CD4-positive, alpha-beta T cell treated with Interleukin-21 for 1 hour (primary cell): ENCODE data around the gene HEBP1.
A peak's percentile ranks its signal among the peaks of the same experiment; 100 is the strongest.
"Not testable (repeated sequence)": the region's sequence is repeated elsewhere in the genome, so short reads cannot be mapped to it uniquely, and the experiment has no call there.

Experiments
- DNase-seq: peaks from one replicate; pipeline ENCODE4 v3.0.0-alpha.2; 2020

HEBP1 gene, protein sequence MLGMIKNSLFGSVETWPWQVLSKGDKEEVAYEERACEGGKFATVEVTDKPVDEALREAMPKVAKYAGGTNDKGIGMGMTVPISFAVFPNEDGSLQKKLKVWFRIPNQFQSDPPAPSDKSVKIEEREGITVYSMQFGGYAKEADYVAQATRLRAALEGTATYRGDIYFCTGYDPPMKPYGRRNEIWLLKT

DNA sequence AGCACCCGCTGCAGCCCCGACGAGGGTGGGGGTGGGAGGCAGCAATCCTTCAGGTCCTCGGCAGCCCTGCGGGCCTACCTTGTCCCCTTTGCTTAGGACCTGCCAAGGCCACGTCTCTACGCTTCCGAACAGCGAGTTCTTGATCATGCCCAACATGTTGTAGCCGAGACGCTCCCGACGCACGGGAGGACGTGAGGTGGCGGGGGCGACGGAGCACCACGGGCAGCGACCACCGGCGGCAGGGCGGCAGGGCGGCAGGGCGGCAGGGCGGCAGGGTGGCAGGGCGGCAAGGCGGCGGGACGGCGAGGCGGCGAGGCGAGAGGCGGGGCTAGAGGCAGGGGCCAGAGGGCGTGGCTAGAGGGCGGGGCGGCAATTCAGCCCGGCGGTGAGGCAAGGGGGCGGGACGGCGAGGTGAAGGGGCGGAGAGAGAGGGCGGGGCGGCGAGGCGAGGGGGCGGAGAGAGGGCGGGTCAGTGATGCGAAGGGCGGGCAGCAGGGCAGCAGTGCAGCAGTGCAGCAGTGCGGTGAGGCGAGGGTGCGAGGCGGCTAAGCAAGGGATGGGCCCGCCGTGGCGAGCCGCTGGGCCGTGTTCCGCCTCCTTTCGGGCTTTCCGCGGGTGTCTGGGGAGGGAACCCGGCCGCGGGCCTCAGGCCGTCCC, at the start of gene HEBP1:
Gene HEBP1, minus strand, starts transcription at position 307 of the 657 bp plus-strand sequence. Its CDS starts 151 bp downstream, at position 156.
- DNase-seq, result peak; percentile 95

GRCh38 chr12:13049816-13050215, 49.8 kb upstream of the HEBP1 start:
- DNase-seq, result no peak

DNA sequence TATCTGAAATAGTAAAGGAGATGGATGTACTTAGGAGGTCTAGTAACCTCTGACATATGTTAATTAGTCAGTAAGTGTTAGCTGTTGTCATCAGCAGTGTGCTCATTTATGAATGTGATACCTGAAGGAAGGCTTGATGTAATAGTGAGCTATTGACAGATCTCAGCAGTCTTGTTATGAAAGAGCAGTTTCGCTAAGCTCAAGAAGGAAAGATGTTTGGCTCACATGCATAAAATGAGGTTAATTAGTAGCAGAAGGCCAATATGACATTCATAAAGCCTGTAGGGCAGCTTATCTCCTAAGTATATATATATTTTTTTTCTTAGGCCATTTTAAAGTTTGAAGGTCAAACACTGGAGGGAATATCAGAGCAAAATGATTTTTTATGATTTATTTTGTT, 46.9 kb upstream of the HEBP1 start:
- DNase-seq, result no peak

DNA sequence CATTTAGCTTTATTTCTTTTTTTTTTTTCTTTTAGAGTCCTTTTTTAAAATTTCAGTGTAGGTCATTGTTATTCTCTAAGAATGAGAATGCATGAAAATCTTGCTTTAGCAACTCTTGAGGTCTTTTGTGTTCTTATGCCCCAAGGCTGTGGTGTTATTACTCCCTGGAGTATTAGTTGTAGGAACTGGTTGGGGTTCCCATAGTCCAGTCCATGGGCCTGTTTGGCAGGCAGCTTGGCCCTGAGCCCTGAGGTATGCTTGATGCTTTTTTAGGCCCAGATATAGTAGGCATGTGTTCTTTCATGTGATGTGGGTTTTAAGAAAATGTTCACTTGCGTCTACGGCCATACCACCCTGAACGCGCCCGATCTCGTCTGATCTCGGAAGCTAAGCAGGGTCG, 45.8 kb upstream of the HEBP1 start:
- DNase-seq, result no peak

- no peak for DNase-seq
Observed at GRCh38 chr12:13044906-13045299, 44.8 kb upstream of the HEBP1 start.

- peak; percentile 70 for DNase-seq
Observed at GRCh38 chr12:13044002-13044905, 44.2 kb upstream of the HEBP1 start, which contains the start of gene FAM234B. FAM234B (plus strand) TSS chr12:13044381; CDS start chr12:13044404, 23 bp downstream.

GRCh38 chr12:13042666-13043230, 42.7 kb upstream of the HEBP1 start:
- DNase-seq, result no peak

GRCh38 chr12:13041224-13041623, 41.2 kb upstream of the HEBP1 start:
- DNase-seq, result no peak

DNA sequence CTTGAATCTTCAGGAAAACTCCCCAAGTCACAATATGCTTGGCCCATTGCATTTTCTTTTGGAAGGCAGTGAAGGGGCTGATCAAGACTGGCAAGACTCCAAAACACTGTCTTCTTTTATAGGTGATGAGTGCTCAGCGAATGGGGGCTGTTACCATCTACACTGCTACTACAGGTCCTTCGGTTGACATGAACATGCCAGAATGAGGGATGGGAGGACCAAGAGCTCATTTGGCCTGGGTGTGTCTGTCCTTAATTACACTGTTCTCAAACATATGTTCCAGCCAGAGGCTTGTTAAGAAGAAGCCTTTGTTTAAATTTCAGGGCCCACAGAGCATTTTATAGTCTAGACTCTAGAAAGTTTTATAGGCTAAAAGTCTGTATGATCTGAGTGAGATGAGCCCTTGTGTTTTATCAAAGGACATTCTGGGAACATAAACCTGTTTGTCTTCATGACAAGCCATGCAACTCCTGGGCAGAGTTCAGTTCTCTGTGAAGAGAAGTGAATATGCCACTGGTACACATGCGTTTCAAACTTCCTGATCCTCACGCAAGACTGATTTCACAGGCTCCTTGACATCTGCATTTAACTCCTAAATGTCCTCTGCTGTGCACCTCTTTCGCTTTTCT, 39.4 kb upstream of the HEBP1 start:
- DNase-seq, result no peak

GRCh38 chr12:13038491-13039161, 38.6 kb upstream of the HEBP1 start:
- no peak for DNase-seq

GRCh38 chr12:13036881-13037280, 36.8 kb upstream of the HEBP1 start:
- no peak for DNase-seq

DNA sequence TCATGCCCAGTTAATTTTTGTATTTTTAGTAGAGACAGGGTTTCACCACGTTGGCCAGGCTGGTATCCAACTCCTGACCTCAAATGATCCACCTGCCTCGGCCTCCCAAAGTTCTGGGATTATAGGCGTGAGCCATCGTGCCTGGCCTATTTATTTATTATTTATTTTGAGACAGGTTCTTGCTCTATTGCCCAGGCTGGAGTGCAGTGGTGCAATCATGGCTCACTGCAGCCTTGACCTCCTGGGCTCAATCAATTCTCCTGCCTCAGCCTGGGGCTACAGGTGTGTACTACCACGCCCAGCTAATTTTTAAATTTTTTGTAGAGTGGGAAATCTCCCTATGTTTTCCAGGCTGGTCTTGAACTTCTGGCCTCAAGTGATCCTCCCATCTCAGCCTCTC, 35.3 kb upstream of the HEBP1 start:
- DNase-seq, result not testable (repeated sequence)

DNA sequence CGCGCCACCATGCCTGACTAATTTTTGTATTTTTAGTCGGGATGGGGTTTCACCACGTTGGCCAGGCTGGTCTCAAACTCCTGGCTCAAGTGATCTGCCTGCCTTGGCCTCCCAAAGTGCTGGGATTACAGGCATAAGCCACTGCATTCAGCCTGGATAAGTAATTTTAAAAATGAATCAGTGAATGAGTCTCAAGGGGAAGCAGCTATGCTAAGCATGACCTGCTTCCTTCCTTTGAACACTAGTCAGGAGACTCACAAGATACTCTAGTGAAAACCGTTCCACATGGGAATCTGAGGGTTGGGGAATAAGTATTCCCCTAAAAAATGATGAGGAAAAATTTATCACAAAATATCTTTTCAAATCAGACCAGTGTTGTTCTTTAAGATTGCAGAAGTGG, 33.4 kb upstream of the HEBP1 start:
- DNase-seq, result no peak

- no peak for DNase-seq
Observed at GRCh38 chr12:13032164-13032563, 32.1 kb upstream of the HEBP1 start.

DNA sequence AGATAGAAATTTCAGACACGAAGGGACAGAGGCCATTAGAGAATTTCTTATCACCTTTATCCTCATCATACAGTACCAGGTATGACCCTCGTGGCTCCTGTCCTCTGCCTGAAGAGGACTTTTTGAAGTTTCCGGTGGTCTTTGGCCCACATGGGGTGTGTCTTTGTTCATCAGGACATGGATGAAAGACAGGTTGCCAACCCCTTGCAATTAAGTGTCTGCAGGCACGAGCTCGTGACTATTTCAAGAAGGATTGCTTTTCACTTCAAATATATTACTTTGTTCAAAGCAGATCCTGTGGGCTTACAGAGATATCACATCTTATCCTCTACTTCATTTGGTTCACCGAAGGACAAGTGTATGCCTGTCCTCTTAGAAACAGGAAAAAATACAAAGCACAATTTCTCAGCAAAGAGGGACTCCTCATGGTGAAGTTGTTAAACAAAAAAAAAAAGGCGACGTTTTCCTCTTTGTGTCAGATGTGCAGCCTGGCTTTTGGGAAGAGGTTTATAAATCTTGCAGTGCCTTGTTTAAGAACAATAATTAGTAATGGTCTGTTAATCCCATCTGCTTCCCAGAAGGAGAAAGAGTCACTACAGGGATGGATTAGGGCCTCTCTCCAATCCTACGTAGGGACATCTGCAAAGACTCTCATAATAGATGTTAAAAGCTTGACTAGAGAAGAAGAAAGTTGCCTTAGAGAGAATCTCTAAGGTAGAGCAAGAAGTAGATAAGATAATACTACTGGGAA, 30.7 kb upstream of the HEBP1 start:
- DNase-seq, result no peak

DNA sequence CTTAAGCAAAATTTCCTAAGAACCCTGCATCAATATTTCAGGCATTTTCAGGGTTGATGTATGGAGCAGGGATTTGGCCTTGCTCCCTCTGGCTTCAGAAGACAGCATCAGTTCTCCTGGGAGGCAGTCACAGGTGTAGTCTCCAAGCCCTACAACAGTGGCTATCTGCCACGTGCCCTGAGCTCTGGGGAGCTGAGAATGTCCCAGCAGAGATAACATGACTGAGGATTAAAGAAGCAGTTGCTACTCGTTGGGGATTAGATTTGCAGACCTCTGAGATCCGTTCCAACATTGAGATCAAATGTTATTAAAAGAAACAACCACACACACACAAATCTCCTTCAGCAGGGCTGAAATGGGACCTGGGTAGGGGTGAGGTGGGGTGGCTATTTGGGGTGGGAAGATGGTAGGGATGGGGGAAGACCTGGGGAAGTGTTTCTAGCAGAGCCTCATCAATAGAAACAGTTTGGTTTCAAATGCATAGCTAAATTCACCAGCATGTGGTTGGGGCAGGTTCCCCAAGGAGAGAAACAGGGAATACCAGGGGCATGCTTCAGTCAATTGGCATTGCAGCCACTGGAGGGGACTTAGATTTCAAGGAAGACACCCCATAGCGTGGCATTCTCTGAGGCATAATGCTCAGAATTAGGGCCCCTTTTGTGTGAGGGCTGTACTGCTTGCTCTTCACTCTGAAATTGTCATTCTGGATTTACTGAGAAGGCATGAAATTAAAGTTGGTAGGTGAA, 28.9 kb upstream of the HEBP1 start:
- DNase-seq, result no peak

GRCh38 chr12:13027508-13027907, 27.4 kb upstream of the HEBP1 start:
- no peak for DNase-seq

DNA sequence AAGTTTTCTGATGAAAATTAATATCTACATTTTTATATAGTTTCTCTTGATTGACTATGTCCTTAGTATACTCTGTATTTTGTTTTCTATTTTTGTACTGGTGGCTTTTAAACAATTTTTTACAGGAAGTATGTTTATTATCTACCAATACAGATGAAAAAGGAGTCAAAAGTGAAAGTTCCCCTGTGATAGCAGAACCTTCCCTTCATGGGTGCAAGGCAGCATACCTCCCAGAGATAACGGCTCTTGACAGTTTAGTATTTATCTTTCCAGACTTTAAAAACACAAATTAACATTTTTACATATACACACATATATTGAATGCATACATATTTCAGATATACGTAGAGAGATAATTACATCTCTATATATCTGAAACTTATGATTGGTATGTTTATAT, 27.0 kb upstream of the HEBP1 start:
- no peak for DNase-seq

- DNase-seq, result no peak
Observed at GRCh38 chr12:13026286-13026685, 26.2 kb upstream of the HEBP1 start.

GRCh38 chr12:13024531-13024916, 24.5 kb upstream of the HEBP1 start:
- no peak for DNase-seq
